Stimulated activated CD8-positive, alpha-beta memory T cell treated with anti-CD3 and anti-CD28 coated beads, Interleukin-4, amount 100 ng/mL, for 4 hours (primary cell): ENCODE results near the gene RREB1.
"Not testable (repeated sequence)": the region's sequence is repeated elsewhere in the genome, so short reads cannot be mapped to it uniquely, and the experiment has no call there.

Source experiments
- DNase-seq, 2 donors: peaks; one replicate each; pipeline ENCODE4 v3.0.0-alpha.2; 2020; ENCODE audit warnings: low read depth in 2 of 2, low spot score in 1 of 2

The RREB1 gene

GRCh38 chr6:7261032-7261841, 153.5 kb downstream of the RREB1 start:
- DNase-seq = peak; percentile 4

GRCh38 chr6:7261852-7262461, 154.2 kb downstream of the RREB1 start:
- DNase-seq = no peak

- no peak for DNase-seq
Measured at GRCh38 chr6:7262746-7263518, 155.2 kb downstream of the RREB1 start.

GRCh38 chr6:7263519-7263805, 155.7 kb downstream of the RREB1 start:
- DNase-seq = not testable (repeated sequence)

- no peak for DNase-seq
Measured at GRCh38 chr6:7264041-7264440, 156.3 kb downstream of the RREB1 start.

- no peak for DNase-seq
Measured at GRCh38 chr6:7264686-7265384, 157.1 kb downstream of the RREB1 start.

- not testable (repeated sequence) for DNase-seq
Measured at GRCh38 chr6:7265385-7265726, 157.6 kb downstream of the RREB1 start.

GRCh38 chr6:7267071-7267465, 159.3 kb downstream of the RREB1 start:
- no peak for DNase-seq

GRCh38 chr6:7267466-7268091, 159.8 kb downstream of the RREB1 start:
- no peak for DNase-seq

GRCh38 chr6:7268362-7268761, 160.6 kb downstream of the RREB1 start:
- no peak for DNase-seq

- no peak for DNase-seq
Measured at GRCh38 chr6:7268816-7269555, 161.2 kb downstream of the RREB1 start.

- DNase-seq = no peak
Measured at GRCh38 chr6:7269816-7270215, 162.1 kb downstream of the RREB1 start.

- no peak for DNase-seq
Measured at GRCh38 chr6:7270320-7271204, 162.8 kb downstream of the RREB1 start.

- DNase-seq = no peak
Measured at GRCh38 chr6:7271205-7271534, 163.4 kb downstream of the RREB1 start.

- no peak for DNase-seq
Measured at GRCh38 chr6:7273709-7274108, 165.9 kb downstream of the RREB1 start.

- not testable (repeated sequence) for DNase-seq
Measured at GRCh38 chr6:7274525-7274924, 166.8 kb downstream of the RREB1 start.

- no peak for DNase-seq
Measured at GRCh38 chr6:7276199-7276524, 168.4 kb downstream of the RREB1 start.

- DNase-seq = no peak
Measured at GRCh38 chr6:7282097-7282906, 174.5 kb downstream of the RREB1 start.

GRCh38 chr6:7283676-7284075, 175.9 kb downstream of the RREB1 start:
- DNase-seq = no peak
